Neuronal stem cell (in vitro differentiated cells): ENCODE results near the gene PLXNA4.

ENCODE experiments used
- DNase-seq: peaks from one replicate; pipeline ENCODE4 v3.0.0-alpha.2; 2013; ENCODE audit warnings: low spot score
- H2AFZ ChIP-seq: one replicate; pipeline ENCODE4 v1.6.1; 2013; ENCODE audit warnings: mild to moderate bottlenecking, low read length, inconsistent platforms
- H2AK5ac ChIP-seq: 2 replicates; pipeline ENCODE4 v1.6.1; 2013; ENCODE audit warnings: low read depth, mild to moderate bottlenecking, inconsistent platforms, low read length, moderate library complexity, mixed read lengths
- H2BK120ac ChIP-seq: 2 replicates; pipeline ENCODE4 v1.6.1; 2013; ENCODE audit warnings: low read depth, mild to moderate bottlenecking, inconsistent platforms, low read length, moderate library complexity, mixed read lengths
- H2BK12ac ChIP-seq: one replicate; pipeline ENCODE4 v1.6.1; 2013; ENCODE audit warnings: low read length, inconsistent platforms
- H2BK15ac ChIP-seq: 2 replicates; pipeline ENCODE4 v1.6.1; 2013; ENCODE audit warnings: mild to moderate bottlenecking, low read length, inconsistent platforms, mixed read lengths
- H2BK5ac ChIP-seq: one replicate; pipeline ENCODE4 v1.6.1; 2013; ENCODE audit warnings: inconsistent platforms, mild to moderate bottlenecking, low read length, moderate library complexity
- H3K14ac ChIP-seq: one replicate; pipeline ENCODE4 v1.6.1; 2013; ENCODE audit warnings: low read length, inconsistent platforms
- H3K18ac ChIP-seq: 2 replicates; pipeline ENCODE4 v1.6.1; 2013; ENCODE audit warnings: low read length, inconsistent platforms
- H3K23ac ChIP-seq: 2 replicates; pipeline ENCODE4 v1.6.1; 2013; ENCODE audit warnings: low read depth, mild to moderate bottlenecking, mixed read lengths, low read length, inconsistent platforms; ENCODE audit not compliant: poor library complexity
- H3K27ac ChIP-seq: replicated peaks from 3 replicates; pipeline ENCODE4 v1.5.1; 2013; ENCODE audit warnings: low read length, inconsistent platforms
- H3K27me3 ChIP-seq, 3 experiments: 2 replicates each; pipeline ENCODE4 v1.6.1; 2013; ENCODE audit warnings: low read length in 3 of 3, mild to moderate bottlenecking in 2 of 3, inconsistent platforms in 1 of 3, low read depth in 1 of 3, mixed read lengths in 1 of 3, moderate library complexity in 1 of 3; ENCODE audit not compliant: control insufficient read depth in 3 of 3, insufficient read depth in 3 of 3
- H3K36me3 ChIP-seq, 2 donors: replicated peaks in 1 of 2; 2 replicates each; pipeline ENCODE4 v1.6.1; 2013; ENCODE audit warnings: low read length in 2 of 2; ENCODE audit not compliant: control insufficient read depth in 2 of 2, insufficient read depth in 2 of 2
- H3K4ac ChIP-seq: 2 replicates; pipeline ENCODE4 v1.6.1; 2013; ENCODE audit warnings: inconsistent platforms, mild to moderate bottlenecking, low read length, moderate library complexity
- H3K4me1 ChIP-seq, 2 donors: 1 replicate in 1 of 2; 2 replicates in 1 of 2; pipeline ENCODE4 v1.6.1; 2013; ENCODE audit warnings: low read length in 2 of 2, low read depth in 1 of 2; ENCODE audit not compliant: control insufficient read depth in 2 of 2, insufficient read depth in 1 of 2
- H3K4me2 ChIP-seq: one replicate; pipeline ENCODE4 v1.6.1; 2013; ENCODE audit warnings: mild to moderate bottlenecking, low read length, inconsistent platforms; ENCODE audit not compliant: insufficient read depth, poor library complexity, severe bottlenecking
- H3K4me3 ChIP-seq, 2 donors: 2 replicates each; pipeline ENCODE4 v1.5.1; 2013; ENCODE audit warnings: low read length in 2 of 2, mild to moderate bottlenecking in 2 of 2, inconsistent platforms in 1 of 2, moderate library complexity in 1 of 2
- H3K79me1 ChIP-seq: one replicate; pipeline ENCODE4 v1.6.1; 2013; ENCODE audit warnings: low read depth, mild to moderate bottlenecking, inconsistent platforms, low read length, moderate library complexity
- H3K9ac ChIP-seq: one replicate; pipeline ENCODE4 v1.6.1; 2013; ENCODE audit warnings: mild to moderate bottlenecking, low read depth, low read length, inconsistent platforms; ENCODE audit not compliant: poor library complexity
- H3K9me3 ChIP-seq, 2 donors: replicated peaks in 1 of 2; 2 replicates each; pipeline versions ENCODE3 to v1.6.1; 2013; ENCODE audit warnings: low read length in 2 of 2, mild to moderate bottlenecking in 2 of 2, inconsistent platforms in 1 of 2, low read depth in 1 of 2, mixed read lengths in 1 of 2, moderate library complexity in 1 of 2; ENCODE audit not compliant: control insufficient read depth in 2 of 2, insufficient read depth in 1 of 2
- H4K8ac ChIP-seq: one replicate; pipeline ENCODE4 v1.6.1; 2013; ENCODE audit warnings: low read depth, mild to moderate bottlenecking, inconsistent platforms, low read length, moderate library complexity
- H4K91ac ChIP-seq: one replicate; pipeline ENCODE4 v1.6.1; 2013; ENCODE audit warnings: low read length, low read depth, mild to moderate bottlenecking, inconsistent platforms; ENCODE audit not compliant: poor library complexity
- WGBS, 2 donors: extraction: QIAGEN DNeasy Blood & Tissue Kit; methylation state at CpG; one replicate each; pipeline ENCODE4 v1.1.7; 2013; ENCODE audit warnings: missing lambda C conversion rate in 2 of 2, mixed read lengths in 1 of 2; ENCODE audit not compliant: insufficient read length in 2 of 2, insufficient replicate concordance in 1 of 2; ENCODE audit errors: extremely low coverage in 2 of 2; 5-methylcytosine and 5-hydroxymethylcytosine counted together

Gene PLXNA4

GRCh38 chr7:132592231-132592920, 16.1 kb upstream of the PLXNA4 start:
- Histone ChIP-seq H3K4me3 (no peak overlapping the region), H3K18ac (no peak overlapping the region), H2AK5ac (no peak overlapping the region), H2BK15ac (no peak overlapping the region), H3K9me3 (no peaks in the 10 kb centered on the region), H2BK120ac (no peak overlapping the region), H2BK5ac (no peak overlapping the region), H3K27me3 (no peaks in the 10 kb centered on the region), H3K23ac (no peak overlapping the region), H3K9ac (no peak overlapping the region), H3K14ac (no peak overlapping the region), H3K4me2 (no peak overlapping the region), H3K4me1 (peaks cover 0 to 8% of the 10 kb centered on the region in 2 donors), H3K27ac (no peak overlapping the region), H3K79me1 (no peaks in the 10 kb centered on the region), H3K36me3 (no peaks in the 10 kb centered on the region), H4K8ac (no peak overlapping the region), H3K4ac (no peak overlapping the region), H2AFZ (no peak overlapping the region), H2BK12ac (no peak overlapping the region), H4K91ac (no peak overlapping the region)
- no CpG with 5 or more reads among the region's 12 CpGs for WGBS, 2 donors
- no peak for DNase-seq

GRCh38 chr7:132590162-132590561, 13.9 kb upstream of the PLXNA4 start:
- no peak overlapping the region for H2BK12ac ChIP-seq
- peaks cover 0 to 8% of the 10 kb centered on the region in 2 donors for H3K4me1 ChIP-seq
- no peaks in the 10 kb centered on the region for H3K79me1 ChIP-seq
- no peak overlapping the region for H3K4me3 ChIP-seq
- H4K8ac ChIP-seq = no peak overlapping the region
- H4K91ac ChIP-seq = no peak overlapping the region
- H3K23ac ChIP-seq = no peak overlapping the region
- no peak overlapping the region for H2AK5ac ChIP-seq
- no peak overlapping the region for H2AFZ ChIP-seq
- no peak for DNase-seq
- no peak overlapping the region for H3K14ac ChIP-seq
- H3K9ac ChIP-seq = no peak overlapping the region
- H3K36me3 ChIP-seq = no peaks in the 10 kb centered on the region
- no CpG with 5 or more reads among the region's 4 CpGs for WGBS, 2 donors
- no peaks in the 10 kb centered on the region for H3K27me3 ChIP-seq
- H3K27ac ChIP-seq = no peak overlapping the region
- no peak overlapping the region for H2BK120ac ChIP-seq
- no peak overlapping the region for H3K4me2 ChIP-seq
- H3K9me3 ChIP-seq = no peaks in the 10 kb centered on the region
- H3K18ac ChIP-seq = no peak overlapping the region
- no peak overlapping the region for H2BK15ac ChIP-seq
- H2BK5ac ChIP-seq = no peak overlapping the region
- H3K4ac ChIP-seq = no peak overlapping the region

GRCh38 chr7:132588596-132588995, 12.3 kb upstream of the PLXNA4 start:
- no peak overlapping the region for H3K4me3 ChIP-seq
- no peaks in the 10 kb centered on the region for H3K9me3 ChIP-seq
- no peak overlapping the region for H2AFZ ChIP-seq
- no peak overlapping the region for H3K4ac ChIP-seq
- no peak overlapping the region for H2BK12ac ChIP-seq
- H3K27ac ChIP-seq = no peak overlapping the region
- no peak overlapping the region for H2BK15ac ChIP-seq
- H4K8ac ChIP-seq = no peak overlapping the region
- no peak overlapping the region for H2BK5ac ChIP-seq
- no peak for DNase-seq
- no peaks in the 10 kb centered on the region for H3K27me3 ChIP-seq
- no peak overlapping the region for H3K23ac ChIP-seq
- H3K79me1 ChIP-seq = no peaks in the 10 kb centered on the region
- H4K91ac ChIP-seq = no peak overlapping the region
- H3K9ac ChIP-seq = no peak overlapping the region
- no peak overlapping the region for H3K14ac ChIP-seq
- H3K4me1 ChIP-seq = peaks cover 0 to 8% of the 10 kb centered on the region in 2 donors
- H3K36me3 ChIP-seq = no peaks in the 10 kb centered on the region
- H3K18ac ChIP-seq = no peak overlapping the region
- no peak overlapping the region for H2BK120ac ChIP-seq
- H3K4me2 ChIP-seq = no peak overlapping the region
- no peak overlapping the region for H2AK5ac ChIP-seq

DNA sequence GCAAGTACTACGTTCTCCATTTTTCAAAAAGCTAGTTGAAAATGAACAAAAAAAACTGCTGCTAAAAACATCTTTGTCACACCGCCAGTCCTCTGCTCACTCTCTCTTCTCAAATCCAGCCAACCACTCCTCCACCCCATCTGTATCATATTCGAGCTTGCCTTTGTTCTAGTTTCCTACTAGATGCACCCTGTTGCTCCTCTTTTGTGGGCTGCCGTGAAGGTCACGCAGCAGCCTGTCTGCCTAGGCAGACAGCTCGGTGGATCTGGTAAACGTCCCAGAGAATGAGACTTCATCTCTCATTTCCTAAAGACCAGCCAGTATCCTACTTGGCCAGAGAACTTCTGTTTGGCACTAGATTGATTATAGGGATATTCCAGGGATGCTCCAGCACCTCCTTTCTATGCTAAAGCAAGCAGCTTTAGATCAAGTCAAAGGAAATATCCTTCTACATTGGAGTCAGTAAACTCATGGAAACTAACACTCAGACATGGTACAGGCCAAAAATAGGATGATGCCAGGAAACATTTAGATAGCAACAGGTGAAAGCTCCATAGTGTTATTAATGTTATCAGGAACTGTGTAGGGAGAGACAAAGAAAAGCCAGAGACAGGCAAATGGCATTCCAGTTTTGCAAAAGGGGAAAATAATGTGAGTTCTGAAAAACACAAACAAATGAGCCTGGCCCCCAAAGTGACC, 8.7 kb upstream of the PLXNA4 start:
- H2BK12ac ChIP-seq = no peak overlapping the region

More for the DNA sequence above, 8.7 kb upstream of the PLXNA4 start:
- no peak overlapping the region for H2BK120ac ChIP-seq
- peaks cover 0 to 1% of the 10 kb centered on the region in 2 donors for H3K4me1 ChIP-seq
- no peak for DNase-seq
- H3K14ac ChIP-seq = no peak overlapping the region
- no peak overlapping the region for H4K8ac ChIP-seq
- no peak overlapping the region for H2AK5ac ChIP-seq
- H3K9me3 ChIP-seq = no peaks in the 10 kb centered on the region
- H4K91ac ChIP-seq = no peak overlapping the region
- WGBS, 2 donors = no CpG with 5 or more reads among the region's 7 CpGs
- H2BK5ac ChIP-seq = no peak overlapping the region
- H3K36me3 ChIP-seq = no peaks in the 10 kb centered on the region
- H3K4me2 ChIP-seq = no peak overlapping the region
- no peak overlapping the region for H2BK15ac ChIP-seq
- H3K27me3 ChIP-seq = no peaks in the 10 kb centered on the region
- H3K9ac ChIP-seq = no peak overlapping the region
- no peak overlapping the region for H3K18ac ChIP-seq
- no peak overlapping the region for H2AFZ ChIP-seq
- no peak overlapping the region for H3K4me3 ChIP-seq
- H3K27ac ChIP-seq = no peak overlapping the region
- no peak overlapping the region for H3K4ac ChIP-seq
- H3K79me1 ChIP-seq = no peaks in the 10 kb centered on the region
- H3K23ac ChIP-seq = no peak overlapping the region
